ENCODE measurements around the gene PSAPL1.

PSAPL1 gene, protein sequence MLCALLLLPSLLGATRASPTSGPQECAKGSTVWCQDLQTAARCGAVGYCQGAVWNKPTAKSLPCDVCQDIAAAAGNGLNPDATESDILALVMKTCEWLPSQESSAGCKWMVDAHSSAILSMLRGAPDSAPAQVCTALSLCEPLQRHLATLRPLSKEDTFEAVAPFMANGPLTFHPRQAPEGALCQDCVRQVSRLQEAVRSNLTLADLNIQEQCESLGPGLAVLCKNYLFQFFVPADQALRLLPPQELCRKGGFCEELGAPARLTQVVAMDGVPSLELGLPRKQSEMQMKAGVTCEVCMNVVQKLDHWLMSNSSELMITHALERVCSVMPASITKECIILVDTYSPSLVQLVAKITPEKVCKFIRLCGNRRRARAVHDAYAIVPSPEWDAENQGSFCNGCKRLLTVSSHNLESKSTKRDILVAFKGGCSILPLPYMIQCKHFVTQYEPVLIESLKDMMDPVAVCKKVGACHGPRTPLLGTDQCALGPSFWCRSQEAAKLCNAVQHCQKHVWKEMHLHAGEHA

DNA sequence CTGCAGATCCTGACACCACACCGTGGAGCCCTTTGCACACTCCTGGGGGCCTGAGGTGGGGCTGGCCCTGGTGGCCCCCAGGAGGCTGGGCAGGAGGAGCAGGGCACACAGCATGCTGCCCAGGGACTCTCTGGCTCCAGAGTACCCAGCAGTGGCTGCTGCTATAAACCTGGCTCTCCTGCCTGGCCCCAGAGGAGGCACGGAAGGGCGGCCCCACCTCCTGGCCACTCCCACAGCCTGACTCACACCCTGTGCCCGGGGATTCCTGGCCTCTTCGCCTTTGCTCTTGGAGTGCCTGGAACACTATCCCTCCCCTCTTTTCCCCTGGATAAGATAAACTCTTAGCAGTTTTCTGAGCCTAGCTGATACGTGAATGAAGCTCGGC is at the start of gene PSAPL1:
Gene PSAPL1, minus strand, starts transcription at position 165 of the 385 bp plus-strand sequence. Its CDS starts 51 bp downstream, at position 114.
- no peak for DNase-seq

DNA sequence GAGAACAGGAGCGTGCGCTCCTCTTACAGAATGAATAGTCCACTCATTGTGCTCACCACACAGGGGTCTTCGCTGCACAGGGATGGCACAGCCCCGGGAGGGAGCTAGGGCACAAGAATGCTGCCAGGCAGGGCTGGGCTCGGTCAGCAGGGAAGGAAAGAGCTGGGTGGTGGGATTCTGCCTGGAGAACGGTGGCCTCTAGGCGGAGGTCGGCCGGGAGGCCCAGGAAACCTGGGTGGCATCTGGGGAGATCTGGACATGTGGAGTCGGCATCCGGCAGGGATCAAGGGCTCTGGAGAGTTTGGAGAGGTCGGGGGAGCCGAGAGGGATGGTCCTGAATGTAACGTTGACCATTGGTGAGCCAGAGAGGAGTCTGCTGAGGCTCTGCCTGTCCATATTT is 46.5 kb upstream of the PSAPL1 start:
- no peak for DNase-seq

DNA sequence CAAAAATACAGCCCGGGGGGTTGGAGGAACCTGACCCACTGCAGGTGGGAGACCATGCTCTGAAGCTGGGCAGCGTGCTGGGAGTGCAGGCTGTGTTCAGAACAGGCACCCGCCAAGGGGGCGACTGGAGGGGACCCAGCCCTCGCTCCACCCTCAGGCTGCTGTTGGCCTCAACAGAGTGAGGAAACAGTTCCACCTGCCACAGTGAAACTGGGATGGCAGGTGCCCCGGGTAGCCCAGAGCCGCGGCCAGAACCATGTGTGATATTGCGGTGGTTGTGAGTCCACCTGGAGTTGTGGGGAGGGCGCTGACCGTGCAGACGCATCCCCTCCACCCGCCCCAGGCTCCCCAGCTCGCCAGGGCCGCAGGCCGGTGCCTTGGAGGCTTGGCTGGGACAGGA is 45.7 kb upstream of the PSAPL1 start:
- no peak for DNase-seq

DNA sequence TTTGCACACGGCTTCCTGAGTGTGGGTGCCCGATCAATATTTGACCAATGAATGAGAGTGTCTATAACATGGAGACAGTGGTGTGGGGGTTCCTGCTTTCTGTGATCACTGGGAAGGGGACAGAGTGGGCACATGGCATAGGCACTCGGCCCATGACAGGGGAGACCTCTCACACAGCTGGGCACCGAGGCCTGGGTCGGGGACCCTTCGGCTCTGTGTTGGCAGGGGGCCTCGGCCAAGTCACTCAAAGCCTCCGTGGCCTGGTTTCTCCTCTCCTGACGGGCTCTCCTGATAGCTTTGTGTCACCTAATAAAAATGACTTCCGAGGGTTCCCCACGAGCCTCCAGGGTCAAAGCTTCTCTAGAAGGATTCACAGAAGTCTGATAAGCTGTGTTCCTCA is 43.9 kb upstream of the PSAPL1 start:
- no peak for DNase-seq

DNA sequence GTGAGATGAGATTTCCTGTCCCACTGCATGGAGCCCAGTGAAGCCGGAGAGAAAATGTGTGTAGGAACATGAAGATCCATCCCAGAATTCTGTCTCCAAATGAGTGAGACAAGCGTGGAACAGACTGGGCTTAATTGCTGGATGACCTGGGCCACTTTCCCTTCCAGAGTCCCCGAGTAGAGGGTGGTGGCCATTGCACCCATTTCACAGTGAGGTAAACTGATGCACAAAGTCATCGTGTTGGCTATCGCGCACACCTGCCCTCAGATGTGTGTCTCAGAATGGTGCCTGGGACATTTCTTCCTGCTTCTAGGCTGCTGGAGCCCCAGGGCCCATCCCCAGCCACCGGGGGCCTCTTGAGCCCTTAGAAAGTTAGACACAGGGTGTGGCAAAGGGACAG is 43.0 kb upstream of the PSAPL1 start:
- DNase-seq, result no peak

DNA sequence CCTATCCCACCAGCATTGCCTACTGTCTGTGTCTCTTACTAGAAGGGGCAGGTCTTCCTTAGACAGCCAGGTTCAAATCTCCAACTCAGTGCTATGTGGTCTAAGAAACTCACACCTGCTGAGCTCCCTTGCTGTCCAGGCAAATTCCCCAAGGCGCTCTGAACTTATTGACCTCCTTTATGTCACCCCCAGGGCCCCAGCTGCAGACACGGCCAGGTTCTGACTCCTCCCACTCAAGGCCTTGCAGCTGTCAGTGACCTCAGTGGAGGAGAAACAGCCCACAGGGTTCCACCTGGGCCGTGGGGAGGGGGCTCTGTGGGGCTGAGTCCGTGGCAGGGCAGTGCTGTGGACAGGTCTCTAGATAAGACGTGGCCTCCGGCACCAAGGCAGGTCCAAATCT is 42.1 kb upstream of the PSAPL1 start:
- no peak for DNase-seq

DNA sequence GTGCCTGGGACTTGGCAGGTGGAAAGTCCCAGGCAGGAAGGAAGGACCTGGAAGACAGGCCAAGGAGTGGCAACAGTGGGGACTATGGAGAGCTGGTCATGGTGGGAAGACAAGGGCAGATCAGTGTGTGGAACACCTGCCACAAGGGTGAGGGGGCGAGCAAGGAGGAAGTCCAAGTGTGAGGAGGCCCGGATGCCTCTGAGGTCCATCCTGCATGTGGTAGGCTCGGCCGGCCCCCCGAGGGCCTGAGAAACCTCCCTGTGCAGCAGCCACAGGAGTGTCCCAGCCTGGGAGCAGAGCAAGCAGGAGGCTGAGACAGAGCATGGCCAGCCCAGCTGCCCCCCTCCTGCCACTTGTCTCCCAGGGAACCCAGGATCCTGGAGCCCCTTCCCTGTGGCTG is 40.5 kb upstream of the PSAPL1 start:
- no peak for DNase-seq

DNA sequence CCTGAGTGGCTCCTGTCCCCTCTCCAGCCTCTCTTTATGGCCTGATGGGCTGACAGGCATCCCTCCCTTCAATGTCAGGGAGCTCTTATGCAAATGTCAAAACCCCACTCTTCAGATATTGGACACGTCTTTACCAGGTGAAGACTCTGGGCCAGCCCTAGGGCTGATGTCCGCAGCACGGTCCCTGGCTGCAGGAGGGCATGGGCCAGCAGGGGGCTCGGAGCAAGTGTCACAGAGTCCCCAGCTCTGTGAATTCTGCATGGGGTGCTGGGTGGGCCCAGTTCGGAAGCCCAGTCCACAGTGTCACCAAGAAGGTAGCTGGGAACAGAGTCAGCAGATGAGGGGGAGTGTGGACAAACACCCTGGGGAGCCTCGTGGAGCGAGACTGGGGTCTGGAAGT is 39.6 kb upstream of the PSAPL1 start:
- DNase-seq, result no peak

DNA sequence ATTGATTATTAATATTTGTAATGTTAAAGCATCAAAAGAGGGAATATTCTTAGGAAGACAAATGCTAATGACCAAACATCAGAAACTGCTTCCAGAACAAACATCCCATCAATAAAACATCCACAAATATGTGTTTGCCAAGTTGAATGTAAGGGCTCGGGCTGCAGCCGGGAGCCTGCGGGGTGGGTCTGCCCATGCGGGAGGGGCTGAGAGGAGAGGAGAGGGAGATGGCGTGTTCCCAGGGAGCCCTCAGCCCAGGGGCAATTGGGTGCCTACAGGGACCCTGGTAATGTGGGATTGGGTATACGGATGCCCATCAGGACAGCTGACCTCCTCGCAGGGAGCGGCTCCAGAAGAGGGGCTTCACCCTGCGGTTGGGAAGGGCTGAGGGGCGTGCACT is 38.4 kb upstream of the PSAPL1 start:
- no peak for DNase-seq

DNA sequence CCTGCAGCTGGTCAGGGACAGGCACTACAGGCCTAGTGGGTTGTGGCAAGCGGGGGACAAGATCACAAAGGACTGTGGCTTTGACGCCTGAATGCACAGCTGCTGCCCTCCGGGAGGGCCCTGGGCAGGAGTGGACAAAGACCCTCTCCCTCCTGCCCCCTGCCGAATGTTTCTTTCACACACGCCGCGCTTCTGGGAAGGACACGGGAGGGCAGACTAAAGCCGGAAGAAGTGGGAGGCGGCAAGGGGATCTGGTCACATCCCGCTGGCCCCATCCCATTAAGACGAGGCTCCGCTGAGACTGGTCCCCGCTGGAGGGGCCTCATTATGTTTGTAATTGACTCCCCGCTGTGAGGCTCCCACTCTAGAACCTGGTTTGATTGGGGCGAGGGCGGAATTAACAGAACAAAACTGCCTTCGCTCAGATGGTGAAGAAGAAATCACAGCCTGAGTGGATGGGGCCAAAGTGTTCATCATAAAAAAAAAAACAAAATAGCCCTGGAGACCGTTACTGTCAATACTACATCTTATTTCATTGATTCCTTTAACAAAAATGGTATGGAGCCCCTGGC is 37.8 kb upstream of the PSAPL1 start:
- DNase-seq, result no peak

DNA sequence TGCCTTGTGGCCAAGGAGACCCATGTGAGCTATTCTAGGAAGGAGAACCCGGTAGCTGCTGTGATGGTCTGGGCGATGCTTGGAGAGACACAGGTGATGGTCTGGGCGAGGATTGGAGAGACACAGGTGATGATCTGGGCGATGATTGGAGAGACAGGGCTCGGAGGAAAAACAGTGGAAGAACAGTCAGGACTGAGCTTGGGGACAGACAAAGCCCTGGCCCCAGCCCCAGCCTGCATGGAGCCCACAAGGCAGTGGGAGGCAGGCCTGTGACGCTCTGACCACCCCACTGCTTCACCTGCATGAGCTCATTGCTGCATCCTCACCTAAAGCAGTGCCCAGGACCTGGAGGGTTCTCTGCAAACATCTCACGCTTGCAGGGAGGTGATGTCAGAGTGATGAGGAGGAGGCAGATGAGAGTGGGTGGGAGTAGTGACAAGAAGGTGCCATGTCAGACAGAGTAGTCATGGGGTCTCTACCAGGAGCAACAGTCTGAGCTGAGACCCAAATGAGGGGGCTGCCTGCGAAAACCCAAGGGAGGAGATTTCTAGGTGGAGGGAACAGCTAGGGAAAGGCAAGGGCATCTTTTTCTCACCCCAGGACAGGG is 35.9 kb upstream of the PSAPL1 start:
- no peak for DNase-seq

DNA sequence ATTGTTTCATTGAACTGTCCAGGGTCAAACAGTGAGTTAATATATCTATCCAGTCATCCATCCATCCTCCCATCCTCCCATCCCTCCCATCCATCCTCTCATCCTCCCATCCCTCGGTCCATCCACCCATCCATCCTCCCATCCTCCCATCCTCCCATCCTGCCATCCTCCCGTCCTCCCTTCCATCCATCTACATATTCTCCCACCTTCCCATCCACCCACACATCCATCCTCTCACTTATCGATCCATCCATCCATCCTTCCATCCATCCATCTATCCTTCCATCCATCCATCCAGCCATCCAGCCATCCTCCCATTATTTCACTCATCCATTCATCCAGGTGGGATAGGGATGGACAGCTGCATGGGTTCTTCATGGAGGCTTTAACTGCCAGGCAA is 35.4 kb upstream of the PSAPL1 start:
- no peak for DNase-seq

DNA sequence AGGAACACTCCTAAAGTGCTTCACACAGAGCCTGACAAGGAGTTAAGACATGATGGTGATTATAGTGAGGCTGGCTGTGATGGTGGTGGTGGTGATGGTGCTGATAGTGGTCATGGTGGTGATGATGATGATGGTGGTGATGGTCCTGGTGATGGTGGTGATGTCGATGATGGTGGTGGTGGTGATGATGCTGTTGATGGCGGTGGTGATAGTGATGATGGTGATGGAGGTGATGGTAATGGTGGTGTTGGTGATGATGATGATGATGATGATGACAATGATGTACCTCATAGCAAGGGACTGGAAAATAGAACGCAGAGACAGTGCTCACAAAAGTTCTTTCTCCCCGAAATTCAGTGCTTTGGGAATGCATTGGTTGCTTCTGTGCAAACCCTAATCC is 34.3 kb upstream of the PSAPL1 start:
- DNase-seq, result no peak

DNA sequence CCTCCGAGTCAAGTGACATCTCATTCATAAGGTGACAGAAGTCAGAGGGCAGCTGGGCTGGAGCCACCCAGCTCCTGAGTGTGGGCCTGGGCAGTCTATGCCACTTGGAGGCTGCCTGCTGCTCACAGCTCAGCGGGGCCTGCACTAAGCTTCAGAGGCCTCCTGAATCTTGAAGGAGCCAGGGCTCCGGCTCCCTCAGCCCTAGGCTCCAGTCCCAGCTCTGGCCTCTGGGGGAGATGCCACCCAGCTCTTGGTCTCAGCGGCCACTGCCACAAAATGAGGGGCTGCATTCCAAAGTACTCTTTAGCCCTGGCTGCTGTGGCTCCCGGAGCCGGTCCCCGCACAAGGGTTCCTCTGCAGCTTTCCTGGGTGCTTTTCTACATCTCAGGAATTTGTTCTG is 32.7 kb upstream of the PSAPL1 start:
- DNase-seq, result no peak

DNA sequence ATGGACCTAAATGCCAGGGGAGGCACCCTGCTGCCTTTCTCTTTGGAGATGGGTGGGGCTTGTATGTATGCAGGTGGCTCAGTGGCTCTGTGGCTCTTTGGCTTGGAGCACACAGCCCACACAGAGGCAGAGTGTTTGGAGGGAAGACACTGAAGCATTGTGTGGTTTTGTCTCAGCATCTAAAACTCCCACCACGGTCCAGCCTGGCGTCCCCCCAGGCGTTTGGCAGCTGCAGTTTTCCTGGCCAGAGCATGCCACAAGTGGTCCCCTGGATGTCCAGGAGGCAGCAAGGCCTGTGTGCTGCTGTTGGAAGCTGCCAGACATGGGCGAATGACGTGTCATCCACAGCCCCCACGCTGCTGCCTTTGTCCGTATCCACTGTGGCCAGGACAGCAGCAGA is 32.2 kb upstream of the PSAPL1 start:
- no peak for DNase-seq

DNA sequence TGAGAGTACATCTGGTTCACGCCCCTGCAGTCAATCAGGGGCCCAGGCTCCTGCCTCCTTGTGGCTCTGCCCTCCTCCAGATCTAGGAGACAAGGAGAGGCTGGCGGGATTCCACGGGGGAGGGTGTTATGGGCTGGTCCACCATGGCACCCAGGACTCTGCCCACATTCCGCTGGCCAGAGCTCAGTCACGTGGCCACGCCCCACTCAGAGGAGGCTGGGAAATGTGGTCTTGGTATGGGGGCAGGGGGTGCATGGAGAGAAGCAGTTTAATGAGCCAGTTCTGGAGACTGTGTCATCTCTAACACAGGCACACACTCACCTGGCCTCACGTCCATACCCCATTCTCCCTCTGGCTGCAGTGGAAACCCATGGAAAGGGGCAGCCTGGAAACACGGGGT is 31.5 kb upstream of the PSAPL1 start:
- DNase-seq, result no peak

DNA sequence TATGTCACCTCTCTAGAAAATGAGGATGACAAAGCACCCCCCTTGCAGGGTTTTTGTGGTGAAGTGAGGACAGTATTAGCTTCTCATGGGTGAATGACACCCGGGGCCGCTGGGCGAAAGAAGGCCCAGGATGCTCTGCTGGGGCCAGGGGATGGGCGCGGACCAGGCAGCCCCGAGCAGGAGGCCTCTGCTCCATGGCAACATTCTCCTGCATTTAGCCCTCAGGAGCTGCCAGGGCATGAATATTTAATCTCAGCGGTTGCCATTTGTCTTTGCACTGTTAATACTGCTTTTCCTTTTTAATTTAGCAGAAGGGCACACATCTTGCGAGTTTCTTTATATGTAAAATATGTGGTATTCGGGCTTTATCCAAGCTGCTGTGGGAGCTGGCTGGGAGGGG is 30.3 kb upstream of the PSAPL1 start:
- no peak for DNase-seq

DNA sequence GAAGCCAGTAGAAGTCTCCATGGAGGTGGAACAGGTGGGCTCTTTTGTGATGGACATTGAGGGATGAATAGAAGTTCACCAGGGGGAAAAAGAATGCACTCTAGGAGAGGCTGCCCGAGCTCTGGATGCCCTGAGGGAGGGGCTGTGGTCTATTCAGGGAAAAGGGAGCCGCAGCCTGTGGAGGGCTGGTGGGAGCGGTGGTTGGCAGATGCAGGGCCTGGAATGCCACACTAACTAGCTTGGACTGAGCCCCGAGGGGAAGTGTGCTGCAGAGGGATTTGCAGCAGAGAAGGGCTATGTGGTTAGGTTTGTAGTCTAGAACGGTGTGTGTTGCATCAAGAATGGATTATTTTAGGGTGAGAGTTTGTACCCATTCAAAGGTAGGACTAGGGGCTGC is 29.5 kb upstream of the PSAPL1 start:
- DNase-seq, result no peak

DNA sequence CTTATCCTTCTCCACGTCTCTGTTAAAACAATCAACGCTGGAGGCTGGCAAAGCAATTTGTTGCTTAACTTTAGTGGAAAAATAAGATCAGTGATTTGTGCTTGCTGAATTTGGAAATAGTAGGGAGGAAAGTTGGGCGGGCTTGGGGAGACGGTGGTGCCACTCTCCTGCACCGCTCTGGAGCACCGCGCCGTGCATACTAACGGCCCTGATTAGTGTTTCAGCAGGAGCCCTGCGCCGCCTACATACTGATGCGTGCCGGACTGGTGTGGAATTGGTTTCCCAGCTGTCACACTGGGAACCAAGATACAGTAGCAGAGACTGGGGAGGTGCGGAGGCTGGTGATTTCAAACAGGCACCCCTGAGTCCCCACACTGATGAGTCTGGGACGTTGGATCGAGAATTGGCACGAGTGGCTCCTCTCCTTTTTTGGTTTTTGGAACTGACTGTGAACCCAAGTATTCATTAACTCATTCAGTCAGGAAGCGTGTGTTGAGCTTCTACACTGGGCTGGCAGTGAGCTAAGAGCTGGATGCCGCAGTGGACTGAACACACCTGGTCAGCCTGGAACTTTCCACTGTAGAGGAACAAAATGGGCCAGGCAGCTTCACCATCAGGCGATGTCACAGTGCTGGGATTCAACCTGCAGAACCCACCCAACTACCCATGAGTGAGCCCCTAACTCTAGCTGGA is 29.0 kb upstream of the PSAPL1 start:
- no peak for DNase-seq

DNA sequence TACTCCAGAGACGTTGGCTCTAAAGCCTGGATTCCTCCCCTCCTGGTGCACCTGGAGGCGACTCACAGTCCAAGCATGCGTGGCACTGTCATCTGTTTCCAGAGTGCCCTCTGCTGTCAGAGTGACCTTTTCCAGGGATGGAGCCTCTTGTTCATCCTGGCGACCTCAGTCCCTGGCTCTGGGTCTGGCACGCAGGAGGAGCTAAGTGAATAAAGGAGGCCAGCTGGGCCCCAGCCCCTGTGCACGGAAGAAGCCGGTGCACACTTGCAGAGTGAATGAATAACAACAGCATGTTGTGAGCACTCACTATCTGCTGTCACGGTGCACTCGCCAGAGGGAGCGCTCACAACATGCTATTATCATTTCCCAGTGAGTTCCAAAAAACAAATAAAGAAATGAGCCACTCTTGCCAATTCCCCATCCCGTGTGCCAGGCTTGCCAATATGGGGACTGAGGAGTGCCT is 27.8 kb upstream of the PSAPL1 start:
- peak; percentile 80 for DNase-seq

DNA sequence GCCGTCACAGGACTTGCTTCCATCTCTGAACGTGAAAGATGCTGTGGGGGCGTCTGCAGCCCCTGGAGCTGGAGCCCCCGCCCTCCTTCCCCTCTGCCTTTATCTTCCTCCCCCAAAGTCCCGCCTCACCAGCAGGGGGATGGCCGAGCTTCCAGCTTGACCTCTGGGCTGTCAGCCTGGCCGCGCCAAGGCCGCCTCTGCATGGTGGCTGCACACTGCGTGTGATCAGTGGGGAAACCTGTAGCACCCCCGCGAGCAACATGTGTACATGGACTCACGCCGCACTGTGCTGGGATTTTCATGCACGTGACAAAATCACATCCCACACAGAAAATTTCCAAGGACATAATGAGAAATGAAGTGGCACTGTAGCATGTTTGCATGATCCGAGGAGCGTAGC is 26.5 kb upstream of the PSAPL1 start:
- DNase-seq, result no peak

DNA sequence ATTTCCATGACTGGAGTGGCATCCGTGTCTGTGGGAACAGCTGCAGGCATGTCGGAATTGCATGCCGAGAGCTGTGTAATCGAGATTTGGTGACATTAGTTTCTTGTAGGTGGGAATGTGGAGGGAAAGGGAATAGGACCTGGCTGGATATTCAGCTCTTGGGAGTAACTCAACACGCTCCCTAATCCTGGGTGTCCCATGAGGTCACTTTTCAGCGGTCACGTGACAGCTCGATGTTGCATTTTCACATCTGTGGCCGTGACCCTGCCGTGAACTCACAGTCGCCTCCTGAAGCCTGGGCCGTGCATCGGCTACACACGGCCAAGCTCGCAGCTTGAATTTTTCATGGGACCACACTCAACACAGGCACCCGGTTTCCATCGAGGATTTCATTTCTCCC is 25.8 kb upstream of the PSAPL1 start:
- no peak for DNase-seq

DNA sequence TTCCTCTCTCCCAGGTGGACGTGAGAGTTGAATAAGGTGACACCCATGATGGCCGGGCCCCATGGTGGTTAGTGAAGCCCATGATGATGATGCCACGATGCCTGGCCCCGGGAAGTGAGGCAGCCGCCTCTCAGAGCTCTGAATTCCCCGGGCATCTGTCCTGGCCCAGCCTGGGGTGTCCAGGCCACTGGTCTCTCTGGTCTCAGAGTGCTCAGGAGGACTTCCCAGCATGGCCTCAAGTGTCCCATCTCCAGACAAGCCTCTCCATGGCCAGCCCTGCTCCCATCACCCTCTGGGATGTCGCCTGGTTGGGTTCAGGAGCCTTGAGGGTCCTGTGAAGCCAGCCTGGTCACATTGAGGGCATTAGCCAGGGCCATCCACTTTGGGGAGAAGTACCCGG is 24.7 kb upstream of the PSAPL1 start:
- no peak for DNase-seq

DNA sequence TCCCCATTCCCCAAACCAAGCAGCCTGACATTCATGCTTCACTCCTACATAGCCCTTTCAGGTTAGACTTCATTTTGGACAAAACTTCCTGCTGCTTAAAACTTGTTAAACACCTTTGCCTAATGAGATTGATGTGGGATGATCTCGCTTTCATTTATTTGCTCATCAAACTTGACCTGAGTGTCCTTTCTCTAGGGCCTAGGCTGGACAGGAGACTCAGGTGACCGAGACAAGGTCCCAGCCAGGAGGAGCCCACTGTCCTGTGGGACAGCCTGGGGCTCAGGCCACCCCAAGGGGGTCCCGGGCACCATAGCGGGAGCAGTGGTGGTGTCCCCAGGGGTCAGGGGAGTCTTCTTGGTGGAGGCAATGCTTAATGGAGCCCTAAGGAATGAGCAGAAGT is 23.7 kb upstream of the PSAPL1 start:
- no peak for DNase-seq
